K562 (cell line): ENCODE measurements around the gene NTSR1. TPM values are rescaled to one million over a fixed set of nuclear protein-coding genes. Genes with fewer than 3 reads are reported as not detected.

Experiments used
- DACH1 ChIP-seq: fragments of 450-650 bp; IDR thresholded peaks from 2 replicates; pipeline ENCODE4 v1.6.1; 2018; ENCODE audit not compliant: partially characterized antibody
- DDX20 ChIP-seq: fragments of 450-650 bp; IDR thresholded peaks from 2 replicates; pipeline ENCODE4 v1.6.1; 2016; ENCODE audit warnings: missing genetic modification characterization, low read depth, mild to moderate bottlenecking, missing compliant biosample characterization, moderate library complexity
- EP400 ChIP-seq: fragments of 450-650 bp; IDR thresholded peaks from 2 replicates; pipeline ENCODE4 v1.6.1; 2017; ENCODE audit warnings: antibody characterized with exemption, mild to moderate bottlenecking, moderate library complexity
- ERF ChIP-seq: fragments of 450-650 bp; formaldehyde crosslinking; IDR thresholded peaks from 2 replicates; pipeline ENCODE4 v1.4.0; 2020; ENCODE audit warnings: mild to moderate bottlenecking, mixed read lengths
- HCFC1 ChIP-seq: IDR thresholded peaks from 2 replicates; pipeline ENCODE4 v1.6.1; 2012; ENCODE audit warnings: low read depth, low read length, improper control_type of control experiment
- MYC ChIP-seq, 2 experiments: fragments of 250-450 bp in 1 of 2; sonication (Bioruptor Pico) in 1 of 2; IDR thresholded peaks; 2 replicates each; pipeline versions ENCODE4 v1.5.1 to v1.6.1; 2012 to 2021; ENCODE audit warnings: low read depth in 2 of 2, borderline replicate concordance in 1 of 2, improper control_type of control experiment in 1 of 2, low read length in 1 of 2, mild to moderate bottlenecking in 1 of 2, moderate library complexity in 1 of 2
- NFIC ChIP-seq: fragments of 450-650 bp; IDR thresholded peaks from 2 replicates; pipeline ENCODE4 v1.6.1; 2017; ENCODE audit warnings: mild to moderate bottlenecking, inconsistent platforms
- POLR2B ChIP-seq: fragments of 450-650 bp; IDR thresholded peaks from 2 replicates; pipeline ENCODE4 v1.6.1; 2018; ENCODE audit warnings: low read depth; ENCODE audit not compliant: partially characterized antibody
- SIN3B ChIP-seq: fragments of 450-650 bp; IDR thresholded peaks from 2 replicates; pipeline ENCODE4 v1.6.1; 2017; ENCODE audit warnings: low read depth, mild to moderate bottlenecking, moderate library complexity
- SIX5 ChIP-seq, 2 experiments: IDR thresholded peaks; 2 replicates each; pipeline ENCODE4 v1.6.1; 2011; ENCODE audit warnings: low read length in 2 of 2, borderline replicate concordance in 1 of 2, low read depth in 1 of 2, mild to moderate bottlenecking in 1 of 2, moderate library complexity in 1 of 2; ENCODE audit not compliant: insufficient read depth in 1 of 2
- TSC22D4 ChIP-seq: fragments of 450-650 bp; IDR thresholded peaks from 2 replicates; pipeline ENCODE4 v1.6.1; 2016; ENCODE audit warnings: missing genetic modification characterization, missing biosample characterization, control low read depth
- ZBTB1 ChIP-seq: sonication (generic); formaldehyde crosslinking; IDR thresholded peaks from 2 replicates; pipeline ENCODE4 v1.8.1; 2023; ENCODE audit warnings: missing genetic modification reagents, low read depth, mild to moderate bottlenecking, borderline replicate concordance
- ZNF431 ChIP-seq: sonication (generic); formaldehyde crosslinking; IDR thresholded peaks from 2 replicates; pipeline ENCODE4 v1.8.0; 2022; ENCODE audit warnings: mild to moderate bottlenecking, missing genetic modification reagents
- ZNF644 ChIP-seq: fragments of 200-800 bp; sonication (Bioruptor generic); IDR thresholded peaks from 2 replicates; pipeline ENCODE4 v1.6.1; 2016; ENCODE audit warnings: low read depth, missing genetic modification characterization, missing compliant biosample characterization
- ZNF75A ChIP-seq: fragments of 450-650 bp; formaldehyde crosslinking; IDR thresholded peaks from 2 replicates; pipeline ENCODE4 v1.4.0; 2020; ENCODE audit warnings: mild to moderate bottlenecking
- polyA plus RNA-seq, 8 experiments: library from polyadenylated mRNA; depleted of rRNA in 4 of 8; stranded (reverse) in 5 of 8; unstranded in 3 of 8; fragments of >200 nt; fragmentation: Nextera tagmentation in 2 of 8; fragmentation: Illumina TruSeq in 1 of 8; extraction: Ambion mirVana in 2 of 8; extraction: Trizol in 1 of 8; gene quantifications; 2 replicates each; pipeline versions ENCODE4 v1.2.1 to v1.2.3, GENCODE V29; 2011 to 2014; ENCODE audit warnings: inconsistent platforms in 1 of 8, missing spikeins in 1 of 8
- total RNA-seq, 7 experiments: library from RNA; depleted of rRNA in 6 of 7; stranded (reverse); fragments of >200 nt in 6 of 7; fragmentation: Illumina TruSeq in 2 of 7; extraction: Trizol in 2 of 7; gene quantifications; 2 replicates each; pipeline versions ENCODE4 v1.2.1 to v1.2.3, GENCODE V29; 2011 to 2021; ENCODE audit warnings: low replicate concordance in 1 of 7
- TF ChIP-seq, protein P1 (sequence below): sonication (generic); formaldehyde crosslinking; IDR thresholded peaks from 2 replicates; pipeline ENCODE4 v1.8.0; 2023; ENCODE audit warnings: missing genetic modification reagents, mild to moderate bottlenecking, borderline replicate concordance
- TF ChIP-seq, protein P2 (sequence below): sonication (generic); formaldehyde crosslinking; IDR thresholded peaks from 2 replicates; pipeline ENCODE4 v1.8.0; 2022; ENCODE audit warnings: missing genetic modification reagents, mild to moderate bottlenecking, borderline replicate concordance
- TF ChIP-seq, protein P3 (sequence below), 2 experiments: fragments of 250-450 bp in 1 of 2; fragments of 450-650 bp in 1 of 2; sonication (Bioruptor Pico) in 1 of 2; IDR thresholded peaks; 2 replicates each; pipeline versions ENCODE4 v1.6.1 to v1.8.0; 2016 to 2021; ENCODE audit warnings: mild to moderate bottlenecking in 2 of 2, moderate library complexity in 2 of 2, missing compliant biosample characterization in 1 of 2, missing genetic modification characterization in 1 of 2

NTSR1 gene
- total and polyA plus RNA-seq, 9 of the 15 experiments (the other 6 are each of a cell fraction or from before 2014, with no cell fraction given) = 0.04 to 0.40 (median 0.13) TPM; not detected in 3

DNA sequence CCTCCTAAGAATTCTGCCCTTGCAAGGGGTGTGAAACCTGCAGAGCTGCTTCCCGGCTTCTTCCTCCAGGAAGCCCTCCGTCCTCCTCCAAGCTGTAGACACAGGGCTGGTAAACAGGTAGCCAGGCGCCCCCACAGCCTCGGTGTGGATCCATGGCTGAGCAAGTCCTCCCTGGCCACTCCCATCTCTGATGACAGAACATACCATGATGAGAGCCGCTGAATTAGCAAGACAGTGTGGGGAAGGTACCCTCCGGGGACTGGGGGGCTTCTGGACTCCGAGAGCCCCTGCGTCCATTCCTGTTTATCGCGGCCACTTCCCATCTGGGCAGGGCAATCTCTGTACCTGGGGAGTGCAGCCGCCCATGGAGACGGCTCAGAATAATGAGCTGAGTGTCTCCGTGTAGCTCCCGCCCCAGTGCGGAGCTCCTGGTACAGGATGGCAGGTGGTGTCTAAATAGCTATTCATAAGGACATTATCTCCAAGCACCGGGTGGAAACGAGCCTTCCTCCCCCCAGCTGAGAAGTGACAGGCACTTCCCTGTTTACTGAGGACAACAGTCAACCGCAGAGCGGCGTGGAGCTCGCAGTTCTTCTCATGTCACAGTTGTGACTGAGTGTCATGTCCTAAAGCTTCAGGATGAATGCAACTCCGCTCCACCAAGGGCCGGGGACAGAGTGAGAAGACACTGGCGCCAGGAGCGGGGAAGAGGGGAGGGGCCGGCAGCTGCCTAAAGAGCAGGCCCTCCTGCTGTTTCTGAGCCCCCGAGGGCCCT is 22.7 kb upstream of the NTSR1 start (continued):
- TF ChIP-seq, protein P1, sequence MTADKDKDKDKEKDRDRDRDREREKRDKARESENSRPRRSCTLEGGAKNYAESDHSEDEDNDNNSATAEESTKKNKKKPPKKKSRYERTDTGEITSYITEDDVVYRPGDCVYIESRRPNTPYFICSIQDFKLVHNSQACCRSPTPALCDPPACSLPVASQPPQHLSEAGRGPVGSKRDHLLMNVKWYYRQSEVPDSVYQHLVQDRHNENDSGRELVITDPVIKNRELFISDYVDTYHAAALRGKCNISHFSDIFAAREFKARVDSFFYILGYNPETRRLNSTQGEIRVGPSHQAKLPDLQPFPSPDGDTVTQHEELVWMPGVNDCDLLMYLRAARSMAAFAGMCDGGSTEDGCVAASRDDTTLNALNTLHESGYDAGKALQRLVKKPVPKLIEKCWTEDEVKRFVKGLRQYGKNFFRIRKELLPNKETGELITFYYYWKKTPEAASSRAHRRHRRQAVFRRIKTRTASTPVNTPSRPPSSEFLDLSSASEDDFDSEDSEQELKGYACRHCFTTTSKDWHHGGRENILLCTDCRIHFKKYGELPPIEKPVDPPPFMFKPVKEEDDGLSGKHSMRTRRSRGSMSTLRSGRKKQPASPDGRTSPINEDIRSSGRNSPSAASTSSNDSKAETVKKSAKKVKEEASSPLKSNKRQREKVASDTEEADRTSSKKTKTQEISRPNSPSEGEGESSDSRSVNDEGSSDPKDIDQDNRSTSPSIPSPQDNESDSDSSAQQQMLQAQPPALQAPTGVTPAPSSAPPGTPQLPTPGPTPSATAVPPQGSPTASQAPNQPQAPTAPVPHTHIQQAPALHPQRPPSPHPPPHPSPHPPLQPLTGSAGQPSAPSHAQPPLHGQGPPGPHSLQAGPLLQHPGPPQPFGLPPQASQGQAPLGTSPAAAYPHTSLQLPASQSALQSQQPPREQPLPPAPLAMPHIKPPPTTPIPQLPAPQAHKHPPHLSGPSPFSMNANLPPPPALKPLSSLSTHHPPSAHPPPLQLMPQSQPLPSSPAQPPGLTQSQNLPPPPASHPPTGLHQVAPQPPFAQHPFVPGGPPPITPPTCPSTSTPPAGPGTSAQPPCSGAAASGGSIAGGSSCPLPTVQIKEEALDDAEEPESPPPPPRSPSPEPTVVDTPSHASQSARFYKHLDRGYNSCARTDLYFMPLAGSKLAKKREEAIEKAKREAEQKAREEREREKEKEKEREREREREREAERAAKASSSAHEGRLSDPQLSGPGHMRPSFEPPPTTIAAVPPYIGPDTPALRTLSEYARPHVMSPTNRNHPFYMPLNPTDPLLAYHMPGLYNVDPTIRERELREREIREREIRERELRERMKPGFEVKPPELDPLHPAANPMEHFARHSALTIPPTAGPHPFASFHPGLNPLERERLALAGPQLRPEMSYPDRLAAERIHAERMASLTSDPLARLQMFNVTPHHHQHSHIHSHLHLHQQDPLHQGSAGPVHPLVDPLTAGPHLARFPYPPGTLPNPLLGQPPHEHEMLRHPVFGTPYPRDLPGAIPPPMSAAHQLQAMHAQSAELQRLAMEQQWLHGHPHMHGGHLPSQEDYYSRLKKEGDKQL (CRISPR knock-in tag) = no peak
- TF ChIP-seq, protein P2, sequence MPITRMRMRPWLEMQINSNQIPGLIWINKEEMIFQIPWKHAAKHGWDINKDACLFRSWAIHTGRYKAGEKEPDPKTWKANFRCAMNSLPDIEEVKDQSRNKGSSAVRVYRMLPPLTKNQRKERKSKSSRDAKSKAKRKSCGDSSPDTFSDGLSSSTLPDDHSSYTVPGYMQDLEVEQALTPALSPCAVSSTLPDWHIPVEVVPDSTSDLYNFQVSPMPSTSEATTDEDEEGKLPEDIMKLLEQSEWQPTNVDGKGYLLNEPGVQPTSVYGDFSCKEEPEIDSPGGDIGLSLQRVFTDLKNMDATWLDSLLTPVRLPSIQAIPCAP (CRISPR knock-in tag) = no peak
- TF ChIP-seq NFIC = peak; percentile 34; the same call in 1 of the 2 replicates
- TF ChIP-seq, protein P3, sequence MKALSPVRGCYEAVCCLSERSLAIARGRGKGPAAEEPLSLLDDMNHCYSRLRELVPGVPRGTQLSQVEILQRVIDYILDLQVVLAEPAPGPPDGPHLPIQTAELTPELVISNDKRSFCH (CRISPR knock-in tag; IDR thresholded peaks at IDR 0.05) = no peak
- TF ChIP-seq, protein P3 (tag; IDR thresholded peaks at IDR 0.05) = no peak
- TF ChIP-seq ERF (CRISPR knock-in tag) = no peak
- no peak for TF ChIP-seq TSC22D4
- TF ChIP-seq ZNF75A (CRISPR knock-in tag) = no peak
- 0 out of 2 replicates have a peak, but pooled peaks have one; percentile 28 for TF ChIP-seq ZNF431
- no peak for TF ChIP-seq EP400
- TF ChIP-seq POLR2B = no peak
- no peak for TF ChIP-seq DDX20
- no peak for TF ChIP-seq ZNF644 (tag)
- TF ChIP-seq ZBTB1 (CRISPR knock-in tag) = no peak
- TF ChIP-seq DACH1 = no peak
- TF ChIP-seq SIN3B = no peak
- TF ChIP-seq MYC (IDR thresholded peaks at IDR 0.05; ENCODE audit: low read depth, low read length) = peak; percentile 61; the same call in 1 of the 2 replicates
- no peak for TF ChIP-seq MYC (CRISPR knock-in tag; IDR thresholded peaks at IDR 0.05; ENCODE audit: borderline replicate concordance, low read depth)
- no peak for TF ChIP-seq SIX5 (IDR thresholded peaks at IDR 0.05; ENCODE audit: borderline replicate concordance in 1 of 2, insufficient read depth in 1 of 2, low read depth in 1 of 2, low read length in 2 of 2)
- no peak for TF ChIP-seq HCFC1
